Caco-2 (cell line): ENCODE measurements around the gene ACAA2. TPM values are rescaled to one million over a fixed set of nuclear protein-coding genes. Genes with fewer than 3 reads are reported as not detected.
"Not testable (repeated sequence)": the region's sequence is repeated elsewhere in the genome, so short reads cannot be mapped to it uniquely, and the experiment has no call there.

ENCODE experiments used
- BruUV-seq: library from RNA; stranded (reverse); fragments of 400-500 nt; replicated peaks from 2 replicates; lab custom pipeline; 2021; lab: Mats Ljungman, UMichigan
- CTCF ChIA-PET: fragments of 300-600 bp; sonication (Branson Sonifier 250); formaldehyde crosslinking; loops from one replicate; lab custom pipeline; 2022; ENCODE audit warnings: antibody characterized with exemption; lab: Charles Lee
- POLR2A ChIA-PET: fragments of 300-600 bp; sonication (Branson Sonifier 250); formaldehyde crosslinking; loops from one replicate; lab custom pipeline; 2022; ENCODE audit warnings: antibody characterized with exemption; lab: Charles Lee
- DNase-seq, 2 experiments: peaks; one replicate each; pipeline versions ENCODE4 v3.0.0 to v3.0.0-alpha.2; 2020 to 2022
- H3K27me3 ChIP-seq: replicated peaks from 2 replicates; pipeline ENCODE4 v1.6.0; 2011; ENCODE audit warnings: low read length; ENCODE audit not compliant: control insufficient read depth, insufficient read depth
- H3K36me3 ChIP-seq: 2 replicates; pipeline ENCODE4 v1.5.1; 2011; ENCODE audit warnings: low read length; ENCODE audit not compliant: control insufficient read depth, insufficient read depth
- H3K4me1 ChIP-seq: fragments of 250-450 bp; sonication (Bioruptor Pico); 2 replicates; pipeline ENCODE4 v1.5.1; 2020; ENCODE audit warnings: mild to moderate bottlenecking
- H3K4me3 ChIP-seq: 2 replicates; pipeline ENCODE4 v1.5.1; 2011; ENCODE audit warnings: low read depth, mild to moderate bottlenecking, control low read depth, low read length
- H3K9me3 ChIP-seq: fragments of 250-450 bp; sonication (Bioruptor Pico); 2 replicates; pipeline ENCODE4 v1.5.1; 2020; ENCODE audit warnings: mild to moderate bottlenecking, moderate library complexity
- H3K27ac Mint-ChIP-seq: one replicate; pipeline ENCODE4 v1.8.0; 2022; ENCODE audit warnings: mixed read lengths; ENCODE audit not compliant: unreplicated experiment
- H3K27me3 Mint-ChIP-seq: one replicate; pipeline ENCODE4 v1.8.0; 2022; ENCODE audit warnings: mixed read lengths; ENCODE audit not compliant: insufficient read depth, unreplicated experiment
- H3K36me3 Mint-ChIP-seq: one replicate; pipeline ENCODE4 v1.8.0; 2022; ENCODE audit warnings: mild to moderate bottlenecking, mixed read lengths; ENCODE audit not compliant: insufficient read depth, unreplicated experiment
- H3K4me1 Mint-ChIP-seq: one replicate; pipeline ENCODE4 v1.8.0; 2022; ENCODE audit warnings: low read depth, mixed read lengths; ENCODE audit not compliant: unreplicated experiment
- H3K4me3 Mint-ChIP-seq: one replicate; pipeline ENCODE4 v1.8.0; 2022; ENCODE audit warnings: mild to moderate bottlenecking, moderate library complexity, mixed read lengths; ENCODE audit not compliant: unreplicated experiment
- H3K9me3 Mint-ChIP-seq: one replicate; pipeline ENCODE4 v1.8.0; 2022; ENCODE audit warnings: mixed read lengths; ENCODE audit not compliant: unreplicated experiment
- CTCF ChIP-seq, 2 experiments: fragments of 200-600 bp in 1 of 2; IDR thresholded peaks; 1 replicate in 1 of 2; 2 replicates in 1 of 2; pipeline versions ENCODE4 v1.5.1 to v1.8.0; 2011 to 2022; ENCODE audit warnings: antibody characterized with exemption in 1 of 2, control low read depth in 1 of 2, inconsistent platforms in 1 of 2, low read depth in 1 of 2, low read length in 1 of 2, mild to moderate bottlenecking in 1 of 2, moderate library complexity in 1 of 2; ENCODE audit not compliant: insufficient read depth in 1 of 2, severe bottlenecking in 1 of 2, unreplicated experiment in 1 of 2
- intact Hi-C: fragments of 100-400 bp; cut with micrococcal nuclease; formaldehyde crosslinking; loops from one replicate; pipeline ENCODE4 v1.10.0; 2022; ENCODE audit not compliant: unreplicated experiment
- total RNA-seq: library from RNA; stranded (reverse); gene quantifications from 2 replicates; pipeline ENCODE4 v1.2.3, GENCODE V29; 2022

The ACAA2 gene
- total RNA-seq, 1 experiment from 2014 or later, result 207 TPM

DNA sequence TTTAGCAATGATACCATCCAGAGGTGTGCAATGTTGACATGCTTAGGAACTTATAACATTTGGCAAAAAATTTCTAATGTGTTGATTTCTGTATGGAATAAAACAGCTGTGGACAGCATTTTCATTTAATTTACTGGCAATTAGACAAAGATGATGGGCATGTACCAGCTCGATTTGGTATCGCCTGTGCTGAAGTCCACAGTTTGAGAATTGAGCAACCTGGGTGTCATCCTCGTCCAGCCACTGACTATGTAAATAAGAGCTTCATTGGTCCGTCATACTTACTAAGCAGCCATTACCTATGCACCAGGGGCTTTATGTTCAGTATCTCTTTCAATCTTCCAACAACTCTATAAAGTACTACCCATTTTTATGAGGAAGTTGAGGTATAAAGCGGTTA is 24.6 kb upstream of the ACAA2 start:
- BruUV-seq, result no TSS peak
- Histone ChIP-seq H3K4me1 (peaks cover 43% of the 10 kb centered on the region), H3K36me3 (no peaks in the 10 kb centered on the region; the same call in none of the 2 replicates), H3K4me3 (no peak overlapping the region), H3K9me3 (no peaks in the 10 kb centered on the region), H3K27me3 (no peaks in the 10 kb centered on the region)
- Mint-ChIP-seq H3K27me3 (no peaks in the 10 kb centered on the region), H3K27ac (no peak overlapping the region), H3K4me1 (no peaks in the 10 kb centered on the region), H3K4me3 (no peak overlapping the region), H3K9me3 (no peaks in the 10 kb centered on the region), H3K36me3 (peaks cover 19% of the 10 kb centered on the region)
- TF ChIP-seq CTCF (IDR thresholded peaks at IDR 0.05; ENCODE audit: insufficient read depth in 1 of 2, low read depth in 1 of 2, low read length in 1 of 2, severe bottlenecking in 1 of 2, unreplicated experiment in 1 of 2), result no peak
- DNase-seq, result no peak
- intact Hi-C loops, result no loop called here
- ChIA-PET POLR2A (no interaction called here), CTCF (no interaction called here)

GRCh38 chr18:49837316-49837835 is 24.0 kb upstream of the ACAA2 start:
- H3K27me3 ChIP-seq, H3K4me3 Mint-ChIP-seq, H3K27me3 Mint-ChIP-seq, DNase-seq, H3K36me3 ChIP-seq, H3K4me3 ChIP-seq, H3K4me1 Mint-ChIP-seq, BruUV-seq, POLR2A ChIA-PET, H3K9me3 ChIP-seq, H3K27ac Mint-ChIP-seq, intact Hi-C loops, H3K9me3 Mint-ChIP-seq: not testable (repeated sequence)
- H3K36me3 Mint-ChIP-seq, result peaks cover 24% of the 10 kb centered on the region
- CTCF ChIA-PET, result interaction anchor here (0.5 to 1.0 kb wide), 2 partner anchors 15 to 327 kb away, joined by 3 read pairs; no protein-coding TSS in a partner anchor
- peaks cover 43% of the 10 kb centered on the region for H3K4me1 ChIP-seq

GRCh38 chr18:49835405-49835804 is 22.1 kb upstream of the ACAA2 start:
- Histone ChIP-seq H3K36me3 (no peaks in the 10 kb centered on the region; the same call in 1 of the 2 replicates), H3K4me1 (peaks cover 43% of the 10 kb centered on the region), H3K4me3 (no peak overlapping the region), H3K9me3 (no peaks in the 10 kb centered on the region), H3K27me3 (no peaks in the 10 kb centered on the region)
- Mint-ChIP-seq H3K4me3 (peak overlapping the region; percentile 29), H3K27ac (peak overlapping the region; percentile 73), H3K9me3 (no peaks in the 10 kb centered on the region), H3K4me1 (no peaks in the 10 kb centered on the region), H3K27me3 (no peaks in the 10 kb centered on the region), H3K36me3 (peaks cover 25% of the 10 kb centered on the region)
- intact Hi-C loops, result loop anchor here (1.0 to 2.0 kb wide), 2 partner anchors 23 to 25 kb away; no protein-coding TSS in a partner anchor
- ChIA-PET POLR2A (interaction anchor here (1.0 kb wide), 1 partner anchor 22 kb away, joined by 8 read pairs; the partner anchor contains the start of gene ACAA2), CTCF (no interaction called here)
- DNase-seq, result peak; percentile 28 to 45
- BruUV-seq, result no TSS peak
- TF ChIP-seq CTCF (IDR thresholded peaks at IDR 0.05; ENCODE audit: insufficient read depth in 1 of 2, low read depth in 1 of 2, low read length in 1 of 2, severe bottlenecking in 1 of 2, unreplicated experiment in 1 of 2), result no peak
